A673 (cell line): ENCODE results near the gene SHISA9.

ENCODE experiments used
- EZH2 ChIP-seq: fragments of 200-600 bp; sonication (generic); IDR thresholded peaks from 2 replicates; pipeline ENCODE4 v1.6.1; 2017; ENCODE audit warnings: borderline replicate concordance, low read depth, mild to moderate bottlenecking, mixed read lengths, antibody characterized with exemption, low read length; ENCODE audit not compliant: poor library complexity, severe bottlenecking
- TF ChIP-seq, protein P1 (sequence below): fragments of 300-800, 200-600 bp; sonication (generic); conservative IDR thresholded peaks from 2 replicates; pipeline ENCODE4 v1.5.1; 2017; ENCODE audit warnings: low read depth, mild to moderate bottlenecking, antibody characterized with exemption, low read length, moderate library complexity, mixed read lengths

DNA sequence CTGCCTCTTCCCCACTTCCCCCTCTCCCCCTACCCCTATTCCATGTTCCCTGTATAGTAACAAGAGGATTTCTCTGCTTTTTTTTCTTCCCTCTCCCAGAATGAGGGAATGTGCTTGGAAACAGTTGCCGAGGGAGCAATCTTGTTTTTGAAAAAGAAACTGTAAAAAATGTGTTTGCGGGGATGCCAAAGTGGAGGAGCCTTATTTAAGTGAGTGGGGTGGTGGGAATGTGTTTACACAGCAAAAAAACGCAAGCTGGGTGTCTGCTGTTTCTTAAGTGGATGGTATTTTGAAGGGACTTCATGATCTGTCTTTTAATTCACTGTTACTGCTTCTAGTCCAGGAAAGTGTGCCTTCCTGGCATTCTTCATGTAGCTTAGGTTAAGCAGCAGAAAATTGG is 254.4 kb downstream of the SHISA9 start:
- TF ChIP-seq, protein P1, sequence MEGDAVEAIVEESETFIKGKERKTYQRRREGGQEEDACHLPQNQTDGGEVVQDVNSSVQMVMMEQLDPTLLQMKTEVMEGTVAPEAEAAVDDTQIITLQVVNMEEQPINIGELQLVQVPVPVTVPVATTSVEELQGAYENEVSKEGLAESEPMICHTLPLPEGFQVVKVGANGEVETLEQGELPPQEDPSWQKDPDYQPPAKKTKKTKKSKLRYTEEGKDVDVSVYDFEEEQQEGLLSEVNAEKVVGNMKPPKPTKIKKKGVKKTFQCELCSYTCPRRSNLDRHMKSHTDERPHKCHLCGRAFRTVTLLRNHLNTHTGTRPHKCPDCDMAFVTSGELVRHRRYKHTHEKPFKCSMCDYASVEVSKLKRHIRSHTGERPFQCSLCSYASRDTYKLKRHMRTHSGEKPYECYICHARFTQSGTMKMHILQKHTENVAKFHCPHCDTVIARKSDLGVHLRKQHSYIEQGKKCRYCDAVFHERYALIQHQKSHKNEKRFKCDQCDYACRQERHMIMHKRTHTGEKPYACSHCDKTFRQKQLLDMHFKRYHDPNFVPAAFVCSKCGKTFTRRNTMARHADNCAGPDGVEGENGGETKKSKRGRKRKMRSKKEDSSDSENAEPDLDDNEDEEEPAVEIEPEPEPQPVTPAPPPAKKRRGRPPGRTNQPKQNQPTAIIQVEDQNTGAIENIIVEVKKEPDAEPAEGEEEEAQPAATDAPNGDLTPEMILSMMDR: no peak
- TF ChIP-seq EZH2: no peak
